Endothelial cell of umbilical vein (primary cell): ENCODE results near the gene KIAA0753. TPM values are rescaled to one million over a fixed set of nuclear protein-coding genes. Genes with fewer than 3 reads are reported as not detected.

Experiments
- BruUV-seq: library from RNA; stranded (reverse); fragments of 400-500 nt; replicated peaks from 2 replicates; lab custom pipeline; 2021; lab: Mats Ljungman, UMichigan
- CTCF ChIA-PET: fragments of 300-600, 350-600 bp; sonication (Branson Sonifier 250); formaldehyde crosslinking; loops from one replicate; lab custom pipeline; 2021; ENCODE audit warnings: antibody characterized with exemption, inconsistent platforms; lab: Charles Lee
- POLR2A ChIA-PET: fragments of 300-600, 350-600 bp; sonication (Branson Sonifier 250); formaldehyde crosslinking; loops from one replicate; lab custom pipeline; 2021; ENCODE audit warnings: antibody characterized with exemption, inconsistent platforms; lab: Charles Lee
- DNase-seq: peaks from one replicate; pipeline ENCODE4 v3.0.0-alpha.2; 2011; ENCODE audit warnings: low read depth, low spot score
- FAIRE-seq: peaks from 2 replicates; lab custom pipeline; 2011; peaks lifted over from hg19 to GRCh38; lab: Jason Lieb, UNC
- H2AFZ ChIP-seq: 2 replicates; pipeline ENCODE4 v1.6.0; 2012; ENCODE audit warnings: low read depth, low read length, control low read depth, inconsistent platforms
- H3K27ac ChIP-seq: 2 replicates; pipeline ENCODE4 v1.5.1; 2011; ENCODE audit warnings: low read depth, mild to moderate bottlenecking, control low read depth, low read length, moderate library complexity; ENCODE audit not compliant: insufficient read depth
- H3K27me3 ChIP-seq, 2 experiments: 2 replicates each; pipeline versions ENCODE4 v1.6.0 to v1.6.1; 2011; ENCODE audit warnings: low read length in 2 of 2, mixed read lengths in 1 of 2; ENCODE audit not compliant: control insufficient read depth in 2 of 2, insufficient read depth in 2 of 2
- H3K36me3 ChIP-seq, 2 experiments: 2 replicates in 1 of 2; 3 replicates in 1 of 2; pipeline ENCODE4 v1.5.1; 2011; ENCODE audit warnings: low read length in 2 of 2, mild to moderate bottlenecking in 1 of 2, moderate library complexity in 1 of 2; ENCODE audit not compliant: control insufficient read depth in 2 of 2, insufficient read depth in 2 of 2; ENCODE audit errors: extremely low read depth in 1 of 2
- H3K4me1 ChIP-seq: 3 replicates; pipeline ENCODE4 v1.5.1; 2011; ENCODE audit warnings: mild to moderate bottlenecking, low read length; ENCODE audit not compliant: control insufficient read depth, insufficient read depth; ENCODE audit errors: extremely low read depth
- H3K4me2 ChIP-seq: 2 replicates; pipeline ENCODE4 v1.6.1; 2011; ENCODE audit warnings: low read length, control low read depth, mixed read lengths; ENCODE audit not compliant: insufficient read depth
- H3K4me3 ChIP-seq, 3 experiments: fragments of 200-600 bp in 1 of 3; sonication (generic), shearing (Covaris generic) in 1 of 3; replicated peaks in 1 of 3; 2 replicates each; pipeline ENCODE4 v1.5.1; 2011 to 2016; ENCODE audit warnings: control low read depth in 3 of 3, low read length in 3 of 3, mild to moderate bottlenecking in 2 of 3, inconsistent platforms in 1 of 3, low read depth in 1 of 3, moderate library complexity in 1 of 3; ENCODE audit not compliant: insufficient read depth in 1 of 3
- H3K79me2 ChIP-seq: 2 replicates; pipeline ENCODE4 v1.6.0; 2012; ENCODE audit warnings: low read length, inconsistent platforms; ENCODE audit not compliant: control insufficient read depth, insufficient read depth
- H3K9ac ChIP-seq: replicated peaks from 2 replicates; pipeline ENCODE3; 2011; ENCODE audit warnings: low read length, control low read depth; ENCODE audit not compliant: insufficient read depth; ENCODE audit errors: extremely low read depth
- H3K9me1 ChIP-seq: replicated peaks from 3 replicates; pipeline ENCODE4 v1.6.0; 2011; ENCODE audit warnings: mild to moderate bottlenecking, low read length; ENCODE audit not compliant: control insufficient read depth, insufficient read depth; ENCODE audit errors: extremely low read depth
- H3K9me3 ChIP-seq: replicated peaks from 2 replicates; pipeline ENCODE4 v1.5.1; 2012; ENCODE audit warnings: low read length, inconsistent platforms; ENCODE audit not compliant: control insufficient read depth, insufficient read depth
- H4K20me1 ChIP-seq: replicated peaks from 2 replicates; pipeline ENCODE3; 2011; ENCODE audit warnings: mild to moderate bottlenecking, low read length; ENCODE audit not compliant: control insufficient read depth, insufficient read depth; ENCODE audit errors: extremely low read depth
- EZH2 ChIP-seq: IDR thresholded peaks from 2 replicates; pipeline ENCODE4 v1.6.1; 2012; ENCODE audit warnings: borderline replicate concordance, low read depth, mild to moderate bottlenecking, moderate library complexity, low read length, inconsistent platforms; ENCODE audit not compliant: severe bottlenecking
- FOS ChIP-seq: IDR thresholded peaks from 2 replicates; pipeline ENCODE4 v1.6.1; 2011; ENCODE audit warnings: mild to moderate bottlenecking, low read length, moderate library complexity, borderline replicate concordance; ENCODE audit not compliant: insufficient read depth
- GATA2 ChIP-seq: IDR thresholded peaks from 2 replicates; pipeline ENCODE4 v1.7.0; 2011; ENCODE audit warnings: low read depth, mild to moderate bottlenecking, moderate library complexity, mixed read lengths, low read length; ENCODE audit not compliant: insufficient read length, insufficient read depth
- JUN ChIP-seq: IDR thresholded peaks from 2 replicates; pipeline ENCODE4 v1.6.1; 2011; ENCODE audit warnings: borderline replicate concordance, low read depth; ENCODE audit not compliant: insufficient read length, insufficient read depth
- MYC ChIP-seq: IDR thresholded peaks from one replicate; pipeline ENCODE4 v1.6.1; 2011; ENCODE audit warnings: mild to moderate bottlenecking, low read depth, low read length
- POLR2A ChIP-seq: IDR thresholded peaks from 2 replicates; pipeline ENCODE4 v1.6.1; 2012; ENCODE audit warnings: low read depth, mild to moderate bottlenecking, control low read depth, low read length
- POLR2AphosphoS5 ChIP-seq: IDR thresholded peaks from 2 replicates; pipeline ENCODE4 v1.6.1; 2012; ENCODE audit warnings: low read depth, mild to moderate bottlenecking, control low read depth, low read length, moderate library complexity; ENCODE audit not compliant: insufficient read depth
- dilution Hi-C: fragments of 300-500 bp; cut with MboI; formaldehyde crosslinking; loops from one replicate; pipeline ENCODE4 v1.15.0; 2019; ENCODE audit warnings: low sequenced_read_pairs; ENCODE audit not compliant: extremely low pct_ligation_motif_present
- intact Hi-C: fragments of 100-400 bp; cut with micrococcal nuclease; formaldehyde crosslinking; loops from one replicate; pipeline ENCODE4 v1.10.0; 2022
- polyA plus RNA-seq, 4 experiments: library from polyadenylated mRNA; depleted of rRNA in 3 of 4; stranded (reverse) in 3 of 4; unstranded in 1 of 4; fragments of >200 nt; gene quantifications; 2 replicates each; pipeline versions ENCODE4 v1.2.1 to v1.2.3, GENCODE V29; 2011 to 2012; ENCODE audit warnings: missing spikeins in 1 of 4
- total RNA-seq: library from RNA; stranded (reverse); gene quantifications from 2 replicates; pipeline ENCODE4 v1.2.3, GENCODE V29; 2021
- TF ChIP-seq, protein P1 (sequence below): IDR thresholded peaks from 2 replicates; pipeline ENCODE4 v1.6.1; 2011; ENCODE audit not compliant: insufficient read depth, insufficient read length
- TF ChIP-seq, protein P2 (sequence below), 2 donors: IDR thresholded peaks; 1 replicate in 1 of 2; 2 replicates in 1 of 2; pipeline ENCODE4 v1.5.1; 2011; ENCODE audit warnings: low read length in 2 of 2, mild to moderate bottlenecking in 2 of 2, moderate library complexity in 2 of 2, control low read depth in 1 of 2, inconsistent platforms in 1 of 2, low read depth in 1 of 2; ENCODE audit not compliant: insufficient read depth in 1 of 2; ENCODE audit errors: extremely low read depth in 1 of 2

KIAA0753 gene
- total and polyA plus RNA-seq, 2 donors (not counting 3 experiments of a cell fraction or from before 2014, with no cell fraction given), result 5.3 to 23.9 TPM

DNA sequence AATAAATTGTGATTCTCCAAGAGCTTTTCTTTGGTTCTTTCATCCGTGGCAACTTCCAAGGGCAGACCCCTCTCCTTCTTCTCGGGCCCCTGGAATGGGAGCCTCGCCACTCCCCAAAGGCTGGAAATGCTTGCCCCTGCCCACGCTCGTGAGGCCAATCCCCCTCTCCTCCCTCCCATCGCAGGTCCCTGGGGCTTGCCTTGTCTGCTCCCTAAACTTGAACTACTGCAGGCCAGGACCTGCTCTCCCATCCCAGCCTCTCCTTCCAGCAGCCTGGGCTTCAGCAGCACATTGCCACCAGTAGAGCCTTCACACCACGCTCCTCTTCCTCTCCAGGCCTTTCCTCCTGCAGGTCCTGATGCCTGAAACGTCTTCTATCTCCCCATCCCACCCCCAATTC, 95.2 kb downstream of the KIAA0753 start:
- no peak for TF ChIP-seq FOS
- TF ChIP-seq, protein P1, sequence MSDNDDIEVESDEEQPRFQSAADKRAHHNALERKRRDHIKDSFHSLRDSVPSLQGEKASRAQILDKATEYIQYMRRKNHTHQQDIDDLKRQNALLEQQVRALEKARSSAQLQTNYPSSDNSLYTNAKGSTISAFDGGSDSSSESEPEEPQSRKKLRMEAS, result no peak
- TF ChIP-seq MYC, result no peak
- no peak for TF ChIP-seq EZH2
- TF ChIP-seq POLR2A, result no peak
- TF ChIP-seq POLR2AphosphoS5, result no peak
- no peak for TF ChIP-seq JUN
- TF ChIP-seq GATA2, result no peak
- TF ChIP-seq, protein P2, sequence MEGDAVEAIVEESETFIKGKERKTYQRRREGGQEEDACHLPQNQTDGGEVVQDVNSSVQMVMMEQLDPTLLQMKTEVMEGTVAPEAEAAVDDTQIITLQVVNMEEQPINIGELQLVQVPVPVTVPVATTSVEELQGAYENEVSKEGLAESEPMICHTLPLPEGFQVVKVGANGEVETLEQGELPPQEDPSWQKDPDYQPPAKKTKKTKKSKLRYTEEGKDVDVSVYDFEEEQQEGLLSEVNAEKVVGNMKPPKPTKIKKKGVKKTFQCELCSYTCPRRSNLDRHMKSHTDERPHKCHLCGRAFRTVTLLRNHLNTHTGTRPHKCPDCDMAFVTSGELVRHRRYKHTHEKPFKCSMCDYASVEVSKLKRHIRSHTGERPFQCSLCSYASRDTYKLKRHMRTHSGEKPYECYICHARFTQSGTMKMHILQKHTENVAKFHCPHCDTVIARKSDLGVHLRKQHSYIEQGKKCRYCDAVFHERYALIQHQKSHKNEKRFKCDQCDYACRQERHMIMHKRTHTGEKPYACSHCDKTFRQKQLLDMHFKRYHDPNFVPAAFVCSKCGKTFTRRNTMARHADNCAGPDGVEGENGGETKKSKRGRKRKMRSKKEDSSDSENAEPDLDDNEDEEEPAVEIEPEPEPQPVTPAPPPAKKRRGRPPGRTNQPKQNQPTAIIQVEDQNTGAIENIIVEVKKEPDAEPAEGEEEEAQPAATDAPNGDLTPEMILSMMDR (IDR thresholded peaks at IDR 0.05; ENCODE audit: extremely low read depth in 1 of 2, insufficient read depth in 1 of 2, low read depth in 1 of 2, low read length in 2 of 2), result no peak
- CTCF ChIA-PET, result interaction anchor here (0.6 kb wide), 1 partner anchor 12 kb away, joined by 3 read pairs; no protein-coding TSS in a partner anchor
- Histone ChIP-seq H3K27ac (no peak overlapping the region), H3K9me3 (no peaks in the 10 kb centered on the region), H3K36me3 (no peaks in the 10 kb centered on the region), H3K4me2 (no peak overlapping the region), H2AFZ (no peak overlapping the region), H3K9me1 (no peaks in the 10 kb centered on the region), H3K4me3 (no peak overlapping the region), H4K20me1 (no peaks in the 10 kb centered on the region), H3K27me3 (no peaks in the 10 kb centered on the region), H3K9ac (no peak overlapping the region), H3K4me1 (no peaks in the 10 kb centered on the region), H3K79me2 (no peaks in the 10 kb centered on the region)
- no peak for FAIRE-seq
- POLR2A ChIA-PET, result no interaction called here
- intact Hi-C loops (no loop called here), dilution Hi-C loops (no loop called here)
- DNase-seq, result no peak
- BruUV-seq, result no TSS peak
